MCF 10A (cell line): ENCODE measurements around the gene LAPTM5. TPM values are rescaled to one million over a fixed set of nuclear protein-coding genes. Genes with fewer than 3 reads are reported as not detected.

ENCODE experiments used
- BruUV-seq: library from RNA; stranded (reverse); fragments of 400-500 nt; replicated peaks from 2 replicates; lab custom pipeline; 2021; lab: Mats Ljungman, UMichigan
- CTCF ChIA-PET: fragments of 300-600 bp; sonication (Branson Sonifier 250); formaldehyde crosslinking; extraction: SDS; loops from one replicate; lab custom pipeline; 2021; ENCODE audit warnings: antibody characterized with exemption, inconsistent platforms; lab: Yijun Ruan, JAX
- POLR2A ChIA-PET: fragments of 300-600, 350-650 bp; sonication (Branson Sonifier 250); formaldehyde crosslinking; extraction: SDS; loops from one replicate; lab custom pipeline; 2020; ENCODE audit warnings: antibody characterized with exemption, inconsistent platforms; lab: Yijun Ruan, JAX
- DNase-seq: peaks from one replicate; pipeline ENCODE4 v3.0.0-alpha.2; 2018; ENCODE audit not compliant: unreplicated experiment
- H3K27ac Mint-ChIP-seq: one replicate; pipeline ENCODE4 v1.8.0; 2022; ENCODE audit warnings: mild to moderate bottlenecking, low read depth, mixed read lengths; ENCODE audit not compliant: unreplicated experiment
- H3K27me3 Mint-ChIP-seq: one replicate; pipeline ENCODE4 v1.8.0; 2022; ENCODE audit warnings: mixed read lengths; ENCODE audit not compliant: insufficient read depth, unreplicated experiment
- H3K36me3 Mint-ChIP-seq: one replicate; pipeline ENCODE4 v1.8.0; 2022; ENCODE audit warnings: mild to moderate bottlenecking, moderate library complexity, mixed read lengths; ENCODE audit not compliant: insufficient read depth, unreplicated experiment
- H3K4me1 Mint-ChIP-seq: one replicate; pipeline ENCODE4 v1.8.0; 2022; ENCODE audit warnings: mixed read lengths; ENCODE audit not compliant: insufficient read depth, unreplicated experiment
- H3K4me3 Mint-ChIP-seq: one replicate; pipeline ENCODE4 v1.8.0; 2022; ENCODE audit warnings: mild to moderate bottlenecking, moderate library complexity, mixed read lengths; ENCODE audit not compliant: unreplicated experiment
- H3K9me3 Mint-ChIP-seq: one replicate; pipeline ENCODE4 v1.8.0; 2022; ENCODE audit warnings: mixed read lengths; ENCODE audit not compliant: unreplicated experiment
- CTCF ChIP-seq: fragments of 200-600 bp; IDR thresholded peaks from one replicate; pipeline ENCODE4 v1.8.0; 2022; ENCODE audit warnings: antibody characterized with exemption, mild to moderate bottlenecking; ENCODE audit not compliant: unreplicated experiment
- intact Hi-C: fragments of 100-400 bp; cut with micrococcal nuclease; formaldehyde crosslinking; loops from 2 replicates; pipeline ENCODE4 v1.14.1; 2022
- total RNA-seq: library from RNA; stranded (reverse); gene quantifications from 2 replicates; pipeline ENCODE4 v1.2.3, GENCODE V29; 2022

LAPTM5 gene
- total RNA-seq, 1 experiment from 2014 or later, result 15.9 TPM

GRCh38 chr1:30773722-30774358 is 16.3 kb upstream of the LAPTM5 start:
- H3K36me3 Mint-ChIP-seq, result peaks cover 49% of the 10 kb centered on the region
- H3K27me3 Mint-ChIP-seq, result no peaks in the 10 kb centered on the region
- ChIA-PET CTCF (interaction anchor here (0.6 to 3.8 kb wide), 2 partner anchors 55 to 389 kb away, joined by 3 to 16 read pairs; no protein-coding TSS in a partner anchor), POLR2A (interaction anchor here (0.5 to 1.8 kb wide), 5 partner anchors 8 to 290 kb away, joined by 3 to 4 read pairs (median 3); no protein-coding TSS in a partner anchor)
- intact Hi-C loops, result no loop called here
- no peak for TF ChIP-seq CTCF
- no peak for DNase-seq
- no peaks in the 10 kb centered on the region for H3K9me3 Mint-ChIP-seq
- peaks cover 8% of the 10 kb centered on the region for H3K4me1 Mint-ChIP-seq
- no TSS peak for BruUV-seq
- no peak overlapping the region for H3K4me3 Mint-ChIP-seq
- no peak overlapping the region for H3K27ac Mint-ChIP-seq

- H3K27me3 Mint-ChIP-seq, result no peaks in the 10 kb centered on the region
- H3K9me3 Mint-ChIP-seq, result no peaks in the 10 kb centered on the region
- H3K36me3 Mint-ChIP-seq, result peaks cover 50% of the 10 kb centered on the region
- DNase-seq, result no peak
- no peak overlapping the region for H3K4me3 Mint-ChIP-seq
- BruUV-seq, result no TSS peak
- intact Hi-C loops, result no loop called here
- no peak overlapping the region for H3K27ac Mint-ChIP-seq
- ChIA-PET CTCF (interaction anchor here (0.6 to 0.7 kb wide), 2 partner anchors 19 to 32 kb away, joined by 3 read pairs; no protein-coding TSS in a partner anchor), POLR2A (interaction anchor here (0.6 to 1.4 kb wide), 5 partner anchors 10 to 1531 kb away, joined by 3 to 6 read pairs (median 3); no protein-coding TSS in a partner anchor)
- peaks cover 4% of the 10 kb centered on the region for H3K4me1 Mint-ChIP-seq
- no peak for TF ChIP-seq CTCF
Observed at GRCh38 chr1:30771005-30771404, 13.4 kb upstream of the LAPTM5 start.

- ChIA-PET CTCF (interaction anchor here (0.7 kb wide), 1 partner anchor 10 kb away, joined by 3 read pairs; no protein-coding TSS in a partner anchor), POLR2A (interaction anchor here (0.6 to 0.8 kb wide), 2 partner anchors 14 to 45 kb away, joined by 3 to 4 read pairs; no protein-coding TSS in a partner anchor)
- H3K4me1 Mint-ChIP-seq, result peaks cover 4% of the 10 kb centered on the region
- peaks cover 44% of the 10 kb centered on the region for H3K36me3 Mint-ChIP-seq
- DNase-seq, result no peak
- H3K27me3 Mint-ChIP-seq, result no peaks in the 10 kb centered on the region
- intact Hi-C loops, result no loop called here
- no peaks in the 10 kb centered on the region for H3K9me3 Mint-ChIP-seq
- no TSS peak for BruUV-seq
- H3K4me3 Mint-ChIP-seq, result no peak overlapping the region
- no peak for TF ChIP-seq CTCF
- H3K27ac Mint-ChIP-seq, result no peak overlapping the region
Observed at GRCh38 chr1:30770150-30770549, 12.6 kb upstream of the LAPTM5 start.
